HCT116 (cell line): ENCODE results near the gene KCMF1. TPM values are rescaled to one million over a fixed set of nuclear protein-coding genes. Genes with fewer than 3 reads are reported as not detected.

Experiments used
- ATAC-seq: fragments of 200-7000 bp; cut with Tn5 transposase; 2 replicates; pipeline ENCODE4 v1.9.1; 2020; ENCODE audit warnings: mild to moderate bottlenecking, moderate library complexity
- BruUV-seq: library from RNA; stranded (reverse); fragments of 400-500 nt; replicated peaks from 2 replicates; lab custom pipeline; 2021; lab: Mats Ljungman, UMichigan
- CTCF ChIA-PET: fragments of 300-600 bp; sonication (Branson Sonifier 250); formaldehyde crosslinking; loops from one replicate; lab custom pipeline; 2021; ENCODE audit warnings: antibody characterized with exemption; lab: Charles Lee
- POLR2A ChIA-PET: fragments of 300-600, 350-600 bp; sonication (Branson Sonifier 250); formaldehyde crosslinking; loops from one replicate; lab custom pipeline; 2021; ENCODE audit warnings: antibody characterized with exemption; lab: Charles Lee
- RAD21 ChIA-PET, 2 experiments: fragments of 300-600 bp; sonication (Branson Sonifier 250); formaldehyde crosslinking; loops; one replicate each; lab custom pipeline; 2023; ENCODE audit warnings: low total read pairs in 2 of 2; ENCODE audit not compliant: uncharacterized antibody in 2 of 2, unreplicated experiment in 2 of 2, low non-redundant PET in 1 of 2; lab: Charles Lee
- DNase-seq: peaks from one replicate; pipeline ENCODE4 v3.0.0-alpha.2; 2010; ENCODE audit warnings: low read depth, low spot score
- H2AFZ ChIP-seq: fragments of 200-600 bp; shearing (Covaris generic), sonication (generic); 2 replicates; pipeline ENCODE4 v1.6.1; 2017; ENCODE audit warnings: low read depth, mixed run types, mixed read lengths, antibody characterized with exemption, low read length; ENCODE audit not compliant: poor library complexity, severe bottlenecking
- H3K27ac ChIP-seq: 2 replicates; pipeline ENCODE4 v1.5.1; 2012; ENCODE audit warnings: low read depth, low read length
- H3K27me3 ChIP-seq: fragments of 200-600 bp; sonication (generic); 2 replicates; pipeline ENCODE4 v1.6.1; 2016; ENCODE audit warnings: mixed run types, low read length, mixed read lengths; ENCODE audit not compliant: insufficient read depth
- H3K36me3 ChIP-seq, 2 experiments: fragments of 200-500 bp in 1 of 2; fragments of 200-600 bp in 1 of 2; sonication (Bioruptor generic) in 1 of 2; sonication (generic) in 1 of 2; 2 replicates each; pipeline versions ENCODE4 v1.5.1 to v1.6.1; 2014 to 2016; ENCODE audit warnings: low read length in 2 of 2, inconsistent platforms in 1 of 2, mixed read lengths in 1 of 2, mixed run types in 1 of 2; ENCODE audit not compliant: insufficient read depth in 2 of 2, control insufficient read depth in 1 of 2
- H3K4me1 ChIP-seq, 2 experiments: fragments of 200-600 bp in 1 of 2; sonication (generic) in 1 of 2; 2 replicates each; pipeline versions ENCODE4 v1.5.1 to v1.6.1; 2012 to 2017; ENCODE audit warnings: low read length in 2 of 2, inconsistent platforms in 1 of 2, mild to moderate bottlenecking in 1 of 2, mixed read lengths in 1 of 2, mixed run types in 1 of 2, moderate library complexity in 1 of 2; ENCODE audit not compliant: insufficient read depth in 2 of 2, control insufficient read depth in 1 of 2
- H3K4me2 ChIP-seq: fragments of 200-600 bp; sonication (generic); 2 replicates; pipeline ENCODE4 v1.6.1; 2017; ENCODE audit warnings: mixed run types, low read length, mixed read lengths
- H3K4me3 ChIP-seq, 2 experiments: fragments of 200-600 bp in 1 of 2; sonication (generic) in 1 of 2; replicated peaks in 1 of 2; 2 replicates each; pipeline ENCODE4 v1.5.1; 2011 to 2016; ENCODE audit warnings: low read length in 2 of 2, control low read depth in 1 of 2, low read depth in 1 of 2, mild to moderate bottlenecking in 1 of 2, mixed read lengths in 1 of 2, mixed run types in 1 of 2
- H3K79me2 ChIP-seq: fragments of 200-600 bp; sonication (generic); 2 replicates; pipeline ENCODE4 v1.6.1; 2017; ENCODE audit warnings: mild to moderate bottlenecking, mixed run types, low read length, moderate library complexity, mixed read lengths; ENCODE audit not compliant: insufficient read depth
- H3K9ac ChIP-seq: fragments of 200-600 bp; sonication (generic); 2 replicates; pipeline ENCODE4 v1.6.1; 2016; ENCODE audit warnings: low read length, mixed read lengths
- H3K9me2 ChIP-seq: fragments of 200-600 bp; sonication (generic), shearing (Covaris generic); 2 replicates; pipeline ENCODE4 v1.6.1; 2017; ENCODE audit warnings: mixed run types, mild to moderate bottlenecking, moderate library complexity; ENCODE audit not compliant: insufficient read depth
- H3K9me3 ChIP-seq, 2 experiments: fragments of 200-500 bp in 1 of 2; fragments of 200-600 bp in 1 of 2; sonication (Bioruptor generic) in 1 of 2; sonication (generic) in 1 of 2; 2 replicates each; pipeline ENCODE4 v1.6.1; 2014 to 2017; ENCODE audit warnings: low read length in 2 of 2, mixed read lengths in 2 of 2, inconsistent platforms in 1 of 2, low read depth in 1 of 2, mild to moderate bottlenecking in 1 of 2, mixed run types in 1 of 2, moderate library complexity in 1 of 2; ENCODE audit not compliant: control insufficient read depth in 1 of 2, insufficient read depth in 1 of 2
- H4K20me1 ChIP-seq: fragments of 200-600 bp; sonication (generic), shearing (Covaris generic); 2 replicates; pipeline ENCODE4 v1.6.1; 2017; ENCODE audit warnings: mixed run types, mild to moderate bottlenecking, moderate library complexity; ENCODE audit not compliant: insufficient read depth
- CBX3 ChIP-seq: IDR thresholded peaks from 2 replicates; pipeline ENCODE4 v1.6.1; 2012; ENCODE audit warnings: low read depth
- CEBPB ChIP-seq: IDR thresholded peaks from 2 replicates; pipeline ENCODE4 v1.6.1; 2012; ENCODE audit warnings: low read depth
- ELF1 ChIP-seq: IDR thresholded peaks from 2 replicates; pipeline ENCODE4 v1.6.1; 2012; ENCODE audit warnings: low read depth, borderline replicate concordance
- EZH2 ChIP-seq: fragments of 200-600 bp; sonication (generic); IDR thresholded peaks from 2 replicates; pipeline ENCODE4 v1.6.1; 2017; ENCODE audit warnings: antibody characterized with exemption, mixed run types
- FOSL1 ChIP-seq: IDR thresholded peaks from 2 replicates; pipeline ENCODE4 v1.6.1; 2012; ENCODE audit warnings: low read depth
- JUND ChIP-seq: IDR thresholded peaks from 2 replicates; pipeline ENCODE4 v1.6.1; 2012
- POLR2AphosphoS5 ChIP-seq: IDR thresholded peaks from 2 replicates; pipeline ENCODE4 v1.6.1; 2011; ENCODE audit warnings: mild to moderate bottlenecking, low read depth, low read length, moderate library complexity
- RAD21 ChIP-seq: IDR thresholded peaks from 2 replicates; pipeline ENCODE4 v1.6.1; 2012; ENCODE audit warnings: low read depth, mild to moderate bottlenecking
- SIN3A ChIP-seq: IDR thresholded peaks from 2 replicates; pipeline ENCODE4 v1.6.1; 2012; ENCODE audit warnings: low read depth
- SP1 ChIP-seq: IDR thresholded peaks from 2 replicates; pipeline ENCODE4 v1.6.1; 2012; ENCODE audit warnings: low read depth
- SRF ChIP-seq: IDR thresholded peaks from 2 replicates; pipeline ENCODE4 v1.6.1; 2012; ENCODE audit warnings: low read depth
- TCF7L2 ChIP-seq: IDR thresholded peaks from 2 replicates; pipeline ENCODE4 v1.7.0; 2011; ENCODE audit warnings: borderline replicate concordance, inconsistent platforms; ENCODE audit not compliant: insufficient read depth, insufficient read length; ENCODE audit errors: extremely low read depth
- intact Hi-C: fragments of 100-400 bp; cut with micrococcal nuclease; formaldehyde crosslinking; loops from 2 replicates; pipeline ENCODE4 v1.10.0; 2022
- total RNA-seq: library from RNA; stranded (reverse); gene quantifications from one replicate; pipeline ENCODE4 v1.2.1, GENCODE V29; 2021; ENCODE audit not compliant: unreplicated experiment
- TF ChIP-seq, protein P1 (sequence below), 3 experiments: fragments of 200-600 bp in 1 of 3; sonication (generic) in 1 of 3; IDR thresholded peaks in 2 of 3; conservative IDR thresholded peaks in 1 of 3; 2 replicates each; pipeline ENCODE4 v1.5.1; 2012 to 2017; ENCODE audit warnings: low read depth in 2 of 3, low read length in 2 of 3, antibody characterized with exemption in 1 of 3, borderline replicate concordance in 1 of 3, control low read depth in 1 of 3, mild to moderate bottlenecking in 1 of 3, mixed read lengths in 1 of 3, mixed run types in 1 of 3, moderate library complexity in 1 of 3; ENCODE audit not compliant: insufficient read depth in 1 of 3
- TF ChIP-seq, protein P2 (sequence below): IDR thresholded peaks from 2 replicates; pipeline ENCODE4 v1.6.1; 2011; ENCODE audit warnings: mild to moderate bottlenecking, low read length, moderate library complexity; ENCODE audit not compliant: insufficient replicate concordance; ENCODE audit errors: extremely low read depth
- TF ChIP-seq, protein P3 (sequence below): IDR thresholded peaks from 2 replicates; pipeline ENCODE4 v1.6.1; 2012

Gene KCMF1
- total RNA-seq, 1 experiment from 2014 or later, result 119 TPM

DNA sequence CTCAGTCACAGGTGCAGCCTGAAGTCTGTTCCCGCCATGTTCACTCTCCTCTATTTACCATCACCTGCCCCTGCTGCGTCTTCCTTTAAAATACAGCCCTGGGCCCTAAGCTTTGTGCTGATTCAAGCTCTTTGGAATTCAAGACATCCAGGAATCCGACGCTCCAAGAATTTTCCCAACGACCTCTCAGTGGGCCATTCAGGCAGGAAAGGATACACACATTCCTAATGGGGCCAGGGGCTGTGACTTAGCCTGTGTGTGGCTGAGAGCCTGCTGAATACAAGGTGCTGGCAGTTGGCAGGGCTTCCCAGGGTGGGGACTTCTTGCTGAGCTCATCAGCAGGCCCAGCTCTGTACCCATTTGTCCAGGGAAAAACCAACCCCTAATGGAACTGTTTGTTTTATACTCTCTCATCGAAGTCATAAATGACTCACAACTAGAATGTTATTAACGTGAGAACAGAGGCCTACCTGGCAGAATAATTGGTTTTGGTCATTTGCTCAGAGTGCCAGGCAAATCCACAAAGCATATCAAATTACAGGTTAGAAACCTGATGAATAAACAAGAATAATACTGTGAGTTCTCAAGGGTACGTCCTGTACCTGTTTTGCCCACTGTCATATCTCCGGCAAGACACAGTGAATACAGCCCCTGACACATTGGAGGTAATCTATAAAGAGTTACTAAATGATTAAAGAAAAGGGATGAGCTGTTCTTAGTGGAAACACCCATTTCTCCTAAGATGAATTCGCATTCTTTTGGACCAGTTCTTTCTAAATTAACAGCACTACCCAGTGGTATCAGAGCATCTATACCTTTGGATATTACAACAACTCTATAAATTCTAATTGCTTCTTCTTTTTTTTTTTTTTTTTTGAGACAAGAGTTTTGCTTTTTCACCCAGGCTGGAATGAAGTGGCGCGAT lies 12.6 kb upstream of the KCMF1 start:
- Histone ChIP-seq H3K36me3 (no peaks in the 10 kb centered on the region), H4K20me1 (no peaks in the 10 kb centered on the region)
- BruUV-seq, result TSS peak; percentile 65
- TF ChIP-seq RAD21, result peak; percentile 26; the same call in 1 of the 2 replicates
- peak; percentile 62 for TF ChIP-seq SRF
- peak; percentile 88 for TF ChIP-seq SP1
- peak; percentile 35 for TF ChIP-seq TCF7L2
- TF ChIP-seq CEBPB, result peak; percentile 70
- TF ChIP-seq SIN3A, result peak; percentile 68; the same call in 1 of the 2 replicates
- peak; percentile 91 for TF ChIP-seq CBX3
- TF ChIP-seq, protein P1, sequence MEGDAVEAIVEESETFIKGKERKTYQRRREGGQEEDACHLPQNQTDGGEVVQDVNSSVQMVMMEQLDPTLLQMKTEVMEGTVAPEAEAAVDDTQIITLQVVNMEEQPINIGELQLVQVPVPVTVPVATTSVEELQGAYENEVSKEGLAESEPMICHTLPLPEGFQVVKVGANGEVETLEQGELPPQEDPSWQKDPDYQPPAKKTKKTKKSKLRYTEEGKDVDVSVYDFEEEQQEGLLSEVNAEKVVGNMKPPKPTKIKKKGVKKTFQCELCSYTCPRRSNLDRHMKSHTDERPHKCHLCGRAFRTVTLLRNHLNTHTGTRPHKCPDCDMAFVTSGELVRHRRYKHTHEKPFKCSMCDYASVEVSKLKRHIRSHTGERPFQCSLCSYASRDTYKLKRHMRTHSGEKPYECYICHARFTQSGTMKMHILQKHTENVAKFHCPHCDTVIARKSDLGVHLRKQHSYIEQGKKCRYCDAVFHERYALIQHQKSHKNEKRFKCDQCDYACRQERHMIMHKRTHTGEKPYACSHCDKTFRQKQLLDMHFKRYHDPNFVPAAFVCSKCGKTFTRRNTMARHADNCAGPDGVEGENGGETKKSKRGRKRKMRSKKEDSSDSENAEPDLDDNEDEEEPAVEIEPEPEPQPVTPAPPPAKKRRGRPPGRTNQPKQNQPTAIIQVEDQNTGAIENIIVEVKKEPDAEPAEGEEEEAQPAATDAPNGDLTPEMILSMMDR (IDR thresholded peaks at IDR 0.05 in 2 of 3, conservative IDR thresholded peaks at IDR 0.05 in 1 of 3; ENCODE audit: borderline replicate concordance in 1 of 3, insufficient read depth in 1 of 3, low read depth in 2 of 3, low read length in 2 of 3), result no peak
- peak; percentile 87 for TF ChIP-seq FOSL1
- TF ChIP-seq, protein P2, sequence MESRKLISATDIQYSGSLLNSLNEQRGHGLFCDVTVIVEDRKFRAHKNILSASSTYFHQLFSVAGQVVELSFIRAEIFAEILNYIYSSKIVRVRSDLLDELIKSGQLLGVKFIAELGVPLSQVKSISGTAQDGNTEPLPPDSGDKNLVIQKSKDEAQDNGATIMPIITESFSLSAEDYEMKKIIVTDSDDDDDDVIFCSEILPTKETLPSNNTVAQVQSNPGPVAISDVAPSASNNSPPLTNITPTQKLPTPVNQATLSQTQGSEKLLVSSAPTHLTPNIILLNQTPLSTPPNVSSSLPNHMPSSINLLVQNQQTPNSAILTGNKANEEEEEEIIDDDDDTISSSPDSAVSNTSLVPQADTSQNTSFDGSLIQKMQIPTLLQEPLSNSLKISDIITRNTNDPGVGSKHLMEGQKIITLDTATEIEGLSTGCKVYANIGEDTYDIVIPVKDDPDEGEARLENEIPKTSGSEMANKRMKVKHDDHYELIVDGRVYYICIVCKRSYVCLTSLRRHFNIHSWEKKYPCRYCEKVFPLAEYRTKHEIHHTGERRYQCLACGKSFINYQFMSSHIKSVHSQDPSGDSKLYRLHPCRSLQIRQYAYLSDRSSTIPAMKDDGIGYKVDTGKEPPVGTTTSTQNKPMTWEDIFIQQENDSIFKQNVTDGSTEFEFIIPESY, result peak; percentile 10
- peak; percentile 70 for TF ChIP-seq POLR2AphosphoS5
- TF ChIP-seq ELF1, result no peak
- TF ChIP-seq, protein P3, sequence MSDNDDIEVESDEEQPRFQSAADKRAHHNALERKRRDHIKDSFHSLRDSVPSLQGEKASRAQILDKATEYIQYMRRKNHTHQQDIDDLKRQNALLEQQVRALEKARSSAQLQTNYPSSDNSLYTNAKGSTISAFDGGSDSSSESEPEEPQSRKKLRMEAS, result peak; percentile 61
- TF ChIP-seq JUND, result peak; percentile 86
- no peak for TF ChIP-seq EZH2
- TF ChIP-seq, all 23 proteins: peak for 12
- Histone ChIP-seq H3K9ac (peak overlapping the region; percentile 63), H3K9me3 (no peaks in the 10 kb centered on the region), H3K79me2 (no peaks in the 10 kb centered on the region), H3K4me1 (peaks cover 42 to 61% of the 10 kb centered on the region in 2 experiments), H3K4me2 (peak overlapping the region; percentile 81), H3K4me3 (peak overlapping the region; percentile 11 to 45; a peak in 3 of 4 replicates), H3K27ac (peak overlapping the region; percentile 83), H3K27me3 (no peaks in the 10 kb centered on the region), H3K9me2 (no peaks in the 10 kb centered on the region), H2AFZ (no peak overlapping the region)
- ATAC-seq, result peak; percentile 87
- intact Hi-C loops, result loop anchor here (1.0 kb wide), 1 partner anchor 12 kb away; no protein-coding TSS in a partner anchor
- RAD21 ChIA-PET, result interaction anchor here (0.6 to 2.1 kb wide), 3 partner anchors 12 to 32 kb away, joined by 3 to 8 read pairs (median 6); no protein-coding TSS in a partner anchor
- DNase-seq, result peak; percentile 93
- CTCF ChIA-PET, result interaction anchor here (1.6 to 3.1 kb wide), 4 partner anchors 11 to 342 kb away, joined by 4 to 29 read pairs (median 6); no protein-coding TSS in a partner anchor
- POLR2A ChIA-PET, result interaction anchor here (0.7 to 5.5 kb wide), 12 partner anchors 11 to 60 kb away, joined by 3 to 67 read pairs (median 4); partner anchors contain the start of gene KCMF1
